Measurements from ENCODE around the gene MEI1.

Gene MEI1

DNA sequence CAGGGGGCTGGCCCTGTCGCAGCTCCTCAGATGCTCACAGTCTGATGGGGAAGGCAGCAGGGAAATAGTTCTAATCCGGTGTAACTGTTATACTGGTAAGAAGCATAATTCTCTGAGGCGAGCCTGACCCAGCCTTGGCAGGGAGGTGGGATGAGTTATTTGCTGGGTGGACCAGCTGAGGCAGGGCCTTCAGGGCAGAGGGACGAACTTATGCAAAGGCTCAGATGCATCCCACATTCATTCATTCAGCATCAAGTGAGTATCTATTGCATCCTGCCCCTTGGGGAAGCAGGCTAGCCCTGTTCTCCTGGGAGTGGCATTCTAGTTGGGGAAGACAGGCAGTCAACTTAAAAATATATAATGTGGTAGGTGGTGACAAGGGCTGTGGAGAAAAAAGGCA, 120.0 kb downstream of the MEI1 start:
- no peak for DNase-seq (ENCODE audit: low read depth)
- TF ChIP-seq, protein P1, sequence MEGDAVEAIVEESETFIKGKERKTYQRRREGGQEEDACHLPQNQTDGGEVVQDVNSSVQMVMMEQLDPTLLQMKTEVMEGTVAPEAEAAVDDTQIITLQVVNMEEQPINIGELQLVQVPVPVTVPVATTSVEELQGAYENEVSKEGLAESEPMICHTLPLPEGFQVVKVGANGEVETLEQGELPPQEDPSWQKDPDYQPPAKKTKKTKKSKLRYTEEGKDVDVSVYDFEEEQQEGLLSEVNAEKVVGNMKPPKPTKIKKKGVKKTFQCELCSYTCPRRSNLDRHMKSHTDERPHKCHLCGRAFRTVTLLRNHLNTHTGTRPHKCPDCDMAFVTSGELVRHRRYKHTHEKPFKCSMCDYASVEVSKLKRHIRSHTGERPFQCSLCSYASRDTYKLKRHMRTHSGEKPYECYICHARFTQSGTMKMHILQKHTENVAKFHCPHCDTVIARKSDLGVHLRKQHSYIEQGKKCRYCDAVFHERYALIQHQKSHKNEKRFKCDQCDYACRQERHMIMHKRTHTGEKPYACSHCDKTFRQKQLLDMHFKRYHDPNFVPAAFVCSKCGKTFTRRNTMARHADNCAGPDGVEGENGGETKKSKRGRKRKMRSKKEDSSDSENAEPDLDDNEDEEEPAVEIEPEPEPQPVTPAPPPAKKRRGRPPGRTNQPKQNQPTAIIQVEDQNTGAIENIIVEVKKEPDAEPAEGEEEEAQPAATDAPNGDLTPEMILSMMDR (conservative IDR thresholded peaks at IDR 0.05; ENCODE audit: low read length): no peak
- no peak overlapping the region for H3K4me3 ChIP-seq (ENCODE audit: low read length)

DNA sequence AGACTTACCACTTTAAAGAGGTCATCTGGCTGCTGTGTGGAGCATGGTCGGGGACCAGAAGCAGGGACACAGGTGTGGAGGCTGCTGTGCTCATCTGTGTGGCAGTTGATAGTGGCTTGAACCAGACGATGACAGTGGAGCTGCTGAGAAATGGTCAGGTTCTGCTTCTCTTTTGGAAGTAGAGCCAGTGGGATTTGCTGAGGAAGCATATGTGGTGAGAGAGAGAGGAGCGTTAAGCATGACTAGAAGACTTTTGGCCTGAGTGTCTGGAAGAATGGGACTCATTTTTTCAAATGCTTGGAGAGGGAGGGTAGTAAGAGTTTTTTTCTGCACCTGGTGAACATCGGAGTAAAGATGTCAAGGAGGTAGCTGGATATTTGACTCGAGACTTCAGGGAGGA, 121.1 kb downstream of the MEI1 start:
- no peak for DNase-seq (ENCODE audit: low read depth)
- H3K4me3 ChIP-seq (ENCODE audit: low read length): no peak overlapping the region
- TF ChIP-seq, protein P1 (conservative IDR thresholded peaks at IDR 0.05; ENCODE audit: low read length): no peak

DNA sequence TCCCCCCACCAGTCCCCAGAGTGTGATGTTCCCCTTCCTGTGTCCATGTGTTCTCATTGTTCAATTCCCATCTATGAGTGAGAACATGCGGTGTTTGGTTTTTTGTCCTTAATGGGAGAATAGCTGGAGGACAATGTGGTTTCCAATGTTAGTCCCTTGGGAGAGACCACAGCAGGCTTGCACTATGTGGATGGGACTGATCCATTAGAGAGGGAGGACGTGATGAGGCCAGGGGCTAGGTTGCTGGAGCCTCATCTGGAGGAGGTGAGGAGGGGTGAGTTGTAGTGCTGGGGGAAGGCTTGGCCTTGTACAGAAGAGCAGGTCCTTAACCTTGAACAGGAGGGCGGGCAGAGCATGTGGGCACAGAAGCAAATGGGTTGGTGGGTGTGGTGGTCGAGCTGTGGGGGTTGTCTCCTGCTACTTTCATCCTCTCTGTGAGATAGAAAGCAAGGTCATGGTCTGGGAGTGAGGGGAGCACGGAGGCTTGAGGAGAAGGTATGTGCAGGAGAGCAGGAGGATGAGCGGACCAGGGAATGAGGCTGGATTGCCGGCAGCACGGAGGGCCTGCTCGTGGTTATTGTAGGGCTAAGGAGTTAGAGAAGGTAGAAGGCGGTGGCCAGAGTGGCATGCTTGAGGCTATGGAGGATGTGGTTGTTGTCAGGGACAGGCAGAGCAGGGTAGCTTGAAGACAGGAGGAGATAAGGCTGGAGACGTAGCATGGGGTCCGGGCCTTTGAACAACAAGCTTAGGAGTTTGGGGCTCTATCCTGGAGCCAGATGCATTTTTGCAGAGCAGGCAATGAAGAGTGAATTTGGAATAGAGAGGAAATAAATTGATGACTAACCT, 122.4 kb downstream of the MEI1 start:
- no peak for DNase-seq (ENCODE audit: low read depth)
- no peak overlapping the region for H3K4me3 ChIP-seq (ENCODE audit: low read length)
- TF ChIP-seq, protein P1 (conservative IDR thresholded peaks at IDR 0.05; ENCODE audit: low read length): no peak

DNA sequence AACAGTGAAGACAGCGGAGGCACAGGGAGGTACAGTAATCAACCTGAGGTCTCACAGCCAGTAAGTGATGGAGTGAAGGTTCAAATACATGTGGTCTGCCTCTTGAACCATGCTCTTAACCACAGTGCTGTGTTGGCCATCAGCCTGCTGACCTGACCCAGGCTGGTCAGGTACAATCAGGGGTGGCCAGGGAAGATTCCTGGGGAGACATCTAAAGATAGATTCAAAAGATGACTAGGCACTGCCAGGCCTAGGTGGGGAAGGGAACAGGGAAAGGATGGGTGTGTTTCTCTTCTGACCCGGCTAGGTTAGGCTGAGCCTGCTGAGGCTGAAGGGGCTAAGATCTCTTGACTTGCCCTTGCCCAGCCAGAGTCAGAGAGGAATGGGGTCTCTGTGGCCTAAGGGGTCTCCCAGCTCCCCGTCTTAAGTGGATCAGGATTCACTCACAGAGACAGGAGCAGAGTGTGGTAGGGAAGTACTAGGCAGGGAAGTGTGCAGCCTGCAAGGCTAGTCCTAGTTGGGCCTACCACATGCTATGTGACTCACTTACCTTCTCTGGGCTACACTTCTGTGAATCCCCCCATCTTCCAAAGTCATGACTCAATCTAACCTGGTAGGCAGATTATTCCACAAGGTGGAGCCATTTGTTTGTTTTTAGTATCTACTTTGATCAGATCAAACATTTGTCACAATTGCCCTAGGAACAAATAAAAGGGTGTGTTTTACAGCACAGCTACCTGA, 123.2 kb downstream of the MEI1 start:
- TF ChIP-seq, protein P1 (conservative IDR thresholded peaks at IDR 0.05; ENCODE audit: low read length): peak; percentile 51
- peak; percentile 46 for DNase-seq (ENCODE audit: low read depth)

DNA sequence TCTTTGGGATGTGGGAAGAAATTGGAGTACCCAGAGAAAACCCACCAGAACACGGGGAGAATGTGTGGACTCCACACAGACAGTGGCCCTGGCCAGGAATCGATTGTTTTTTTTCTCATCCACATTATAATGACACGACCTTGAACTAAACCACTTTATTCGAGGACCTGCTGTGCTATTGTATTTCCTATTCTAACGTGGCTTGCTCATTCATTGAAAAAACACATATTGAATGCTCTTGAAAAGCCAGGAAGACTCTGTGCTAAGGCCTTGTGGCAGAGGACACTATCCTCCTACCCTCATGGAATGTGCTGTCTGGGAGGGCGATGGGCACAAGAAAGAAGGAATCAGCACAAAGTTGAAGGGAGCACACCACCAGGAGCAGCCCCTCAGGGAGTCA, 124.5 kb downstream of the MEI1 start:
- no peak overlapping the region for H3K4me3 ChIP-seq (ENCODE audit: low read length)
- no peak for DNase-seq (ENCODE audit: low read depth)
- TF ChIP-seq, protein P1 (conservative IDR thresholded peaks at IDR 0.05; ENCODE audit: low read length): no peak

More for the DNA sequence above, 123.2 kb downstream of the MEI1 start:
- no peak overlapping the region for H3K4me3 ChIP-seq (ENCODE audit: low read length)

DNA sequence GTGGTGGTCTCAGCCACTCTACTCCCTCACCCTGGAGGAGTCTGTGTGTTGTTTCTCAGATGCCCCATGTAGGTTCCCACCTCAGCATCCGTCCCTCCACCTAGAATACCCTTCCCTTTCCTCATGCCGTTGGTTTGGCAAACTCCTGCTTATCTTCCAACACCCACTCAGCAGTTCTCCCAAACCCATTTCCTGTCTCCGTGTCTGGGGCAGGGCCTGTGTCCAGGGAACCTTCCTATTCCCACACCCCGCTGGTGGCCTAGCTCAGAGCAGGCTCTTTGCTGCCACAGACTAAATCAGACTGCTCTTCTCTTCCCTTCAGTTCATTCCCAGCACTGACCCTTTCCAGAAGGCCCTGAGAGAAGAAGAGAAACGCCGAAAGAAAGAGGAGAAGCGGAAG, 126.1 kb downstream of the MEI1 start:
- H3K4me3 ChIP-seq (ENCODE audit: low read length): no peak overlapping the region
- TF ChIP-seq, protein P1 (conservative IDR thresholded peaks at IDR 0.05; ENCODE audit: low read length): no peak
- DNase-seq (ENCODE audit: low read depth): no peak
